GM12891 (cell line): Measurements from ENCODE around the gene EML4.

ENCODE experiments used
- PAX5 ChIP-seq: IDR thresholded peaks from 2 replicates; pipeline ENCODE4 v1.6.1; 2011; ENCODE audit warnings: low read length, moderate library complexity, mild to moderate bottlenecking; ENCODE audit not compliant: insufficient read depth, severe bottlenecking
- POLR2A ChIP-seq: IDR thresholded peaks from 2 replicates; pipeline ENCODE4 v1.6.1; 2011; ENCODE audit warnings: low read depth, low read length, control low read depth
- POLR2AphosphoS5 ChIP-seq: IDR thresholded peaks from 2 replicates; pipeline ENCODE4 v1.6.1; 2011; ENCODE audit warnings: low read depth, low read length, control low read depth
- POU2F2 ChIP-seq: IDR thresholded peaks from 2 replicates; pipeline ENCODE4 v1.6.1; 2011; ENCODE audit warnings: low read depth, mild to moderate bottlenecking, control low read depth, low read length, moderate library complexity
- SPI1 ChIP-seq: IDR thresholded peaks from 2 replicates; pipeline ENCODE4 v1.6.1; 2011; ENCODE audit warnings: low read depth, low read length, control low read depth
- TAF1 ChIP-seq: IDR thresholded peaks from 2 replicates; pipeline ENCODE4 v1.6.1; 2011; ENCODE audit warnings: low read depth, low read length, control low read depth

DNA sequence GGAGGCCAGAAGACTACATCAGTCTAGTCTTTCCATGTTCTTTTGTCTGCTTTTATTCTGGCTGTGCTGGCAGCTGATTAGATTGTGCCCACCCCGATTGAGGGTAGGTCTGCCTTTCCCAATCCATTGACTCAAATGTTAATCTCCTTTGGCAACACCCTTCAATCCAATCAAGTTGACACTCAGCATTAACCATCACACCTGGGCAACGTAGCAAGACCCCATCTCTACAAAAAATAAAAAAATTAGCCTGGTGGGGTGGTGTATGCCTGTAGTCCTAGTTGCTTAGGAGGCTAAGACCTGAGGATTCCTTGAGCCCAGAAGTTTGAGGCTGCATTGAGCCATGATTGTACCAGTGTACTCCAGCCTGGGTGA, 33.5 kb downstream of the EML4 start:
- no peak for TF ChIP-seq POLR2AphosphoS5
- TF ChIP-seq POLR2A = no peak
- TF ChIP-seq TAF1 = no peak
- no peak for TF ChIP-seq POU2F2
- TF ChIP-seq SPI1 = no peak
- TF ChIP-seq PAX5 = no peak
